GM19395 (cell line): Measurements from ENCODE around the gene GAD2.

Source experiments
- ATAC-seq: cut with Tn5 transposase; IDR thresholded peaks from one replicate; pipeline ENCODE4 v1.9.1; 2021; ENCODE audit warnings: mild to moderate bottlenecking, moderate library complexity; ENCODE audit not compliant: unreplicated experiment

The GAD2 gene

GRCh38 chr10:26216585-26217395, at the start of gene GAD2:
Gene GAD2, plus strand, starts transcription at chr10:26216774. Its CDS starts 36 bp downstream, at chr10:26216810.
- ATAC-seq = no peak

- no peak for ATAC-seq
Observed at GRCh38 chr10:26169466-26169865, 47.1 kb upstream of the GAD2 start.

- no peak for ATAC-seq
Observed at GRCh38 chr10:26172131-26172530, 44.4 kb upstream of the GAD2 start.

GRCh38 chr10:26173837-26174236, 42.7 kb upstream of the GAD2 start:
- no peak for ATAC-seq

- ATAC-seq = no peak
Observed at GRCh38 chr10:26177341-26177740, 39.2 kb upstream of the GAD2 start.

- no peak for ATAC-seq
Observed at GRCh38 chr10:26194275-26194674, 22.3 kb upstream of the GAD2 start.

- ATAC-seq = no peak
Observed at GRCh38 chr10:26197248-26197647, 19.3 kb upstream of the GAD2 start.

GRCh38 chr10:26198119-26198518, 18.5 kb upstream of the GAD2 start:
- no peak for ATAC-seq

- ATAC-seq = no peak
Observed at GRCh38 chr10:26199841-26200240, 16.7 kb upstream of the GAD2 start.

GRCh38 chr10:26205223-26205622, 11.4 kb upstream of the GAD2 start:
- no peak for ATAC-seq

- no peak for ATAC-seq
Observed at GRCh38 chr10:26211781-26212444, 4.7 kb upstream of the GAD2 start.

- no peak for ATAC-seq
Observed at GRCh38 chr10:26212511-26212910, 4.1 kb upstream of the GAD2 start.

- no peak for ATAC-seq
Observed at GRCh38 chr10:26213157-26213800, 3.3 kb upstream of the GAD2 start.

- ATAC-seq = no peak
Observed at GRCh38 chr10:26214004-26214403, 2.6 kb upstream of the GAD2 start.

GRCh38 chr10:26214551-26215395, 1.8 kb upstream of the GAD2 start:
- no peak for ATAC-seq

- no peak for ATAC-seq
Observed at GRCh38 chr10:26215396-26215934, 1.1 kb upstream of the GAD2 start.

- no peak for ATAC-seq
Observed at GRCh38 chr10:26215935-26216584, 514 bp upstream of the GAD2 start.

GRCh38 chr10:26217396-26218086, 967 bp downstream of the GAD2 start:
- no peak for ATAC-seq

GRCh38 chr10:26219676-26220075, 3.1 kb downstream of the GAD2 start:
- no peak for ATAC-seq

GRCh38 chr10:26220901-26221300, 4.3 kb downstream of the GAD2 start:
- no peak for ATAC-seq
